ENCODE data around the gene GPR61.

The GPR61 gene

DNA sequence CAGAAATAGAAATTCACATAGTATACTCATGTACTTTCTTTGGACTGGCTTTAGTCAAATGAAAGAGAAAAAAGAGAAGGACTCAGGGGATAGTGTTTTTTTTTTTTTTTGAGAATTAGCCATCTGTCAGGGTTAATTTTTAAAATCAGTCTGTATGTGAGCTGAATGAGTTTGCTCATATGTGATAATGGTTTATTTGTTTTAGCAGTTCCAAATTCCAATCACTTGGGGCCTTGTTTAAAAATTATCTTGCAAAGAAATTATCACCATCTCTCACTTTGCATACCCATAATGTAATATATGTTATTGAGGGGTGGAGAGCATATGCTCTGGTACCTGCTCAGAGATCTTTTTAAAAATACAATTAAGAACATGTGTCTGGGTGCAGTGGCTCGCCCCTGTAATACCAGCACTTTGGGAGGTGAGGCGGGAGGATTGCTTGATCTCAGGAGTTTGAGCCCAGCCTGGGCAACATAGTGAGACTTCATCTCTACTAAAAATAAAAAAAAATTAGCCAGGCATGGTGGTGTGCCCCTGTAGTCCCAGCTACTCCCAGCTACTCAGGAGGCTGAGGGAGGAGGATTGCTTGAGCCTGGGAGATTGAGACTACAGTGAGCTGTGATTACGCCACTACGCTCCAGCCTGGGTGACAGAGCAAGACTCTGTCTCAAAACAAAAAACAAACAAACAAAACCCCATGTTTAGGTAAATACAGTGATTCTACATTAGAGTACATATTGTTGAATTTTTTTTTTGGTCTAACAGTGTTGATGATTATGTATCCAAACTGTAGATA lies 28.4 kb downstream of the GPR61 start:
- H3K9ac ChIP-seq (ENCODE audit: low read depth, low read length): no peak overlapping the region
- no peaks in the 10 kb centered on the region for H3K9me3 ChIP-seq (ENCODE audit: control insufficient read depth, insufficient read depth, low read length)
- no peaks in the 10 kb centered on the region for H3K36me3 ChIP-seq (ENCODE audit: control insufficient read depth, insufficient read depth, low read length)
- no peaks in the 10 kb centered on the region for H3K27me3 ChIP-seq (ENCODE audit: control insufficient read depth, insufficient read depth, low read length)
- no peak overlapping the region for H3K4me3 ChIP-seq (ENCODE audit: low read depth, low read length)
- H3K4me1 ChIP-seq (ENCODE audit: control insufficient read depth, insufficient read depth, low read length): peaks cover 24% of the 10 kb centered on the region

DNA sequence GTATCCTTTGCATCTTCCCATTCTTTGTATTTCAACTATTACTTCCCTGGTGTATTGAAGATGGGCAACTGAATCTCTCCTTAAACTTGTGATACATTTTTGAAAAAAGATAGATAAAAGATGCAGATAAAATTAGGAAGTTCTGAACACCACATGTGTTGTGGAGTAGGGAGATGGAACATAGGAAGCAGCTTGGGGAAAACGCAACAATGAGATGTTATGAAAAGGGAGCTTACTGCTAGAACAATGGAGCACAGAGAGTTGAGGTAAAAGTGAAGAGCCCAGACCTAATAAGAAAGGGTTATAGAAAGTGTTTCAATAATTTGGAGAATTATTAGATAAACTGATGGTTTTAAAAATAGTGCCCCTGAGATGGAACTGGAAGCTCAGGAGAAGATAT lies 29.7 kb downstream of the GPR61 start:
- no peaks in the 10 kb centered on the region for H3K9me3 ChIP-seq (ENCODE audit: control insufficient read depth, insufficient read depth, low read length)
- peaks cover 15% of the 10 kb centered on the region for H3K4me1 ChIP-seq (ENCODE audit: control insufficient read depth, insufficient read depth, low read length)
- no peaks in the 10 kb centered on the region for H3K36me3 ChIP-seq (ENCODE audit: control insufficient read depth, insufficient read depth, low read length)
- no peak overlapping the region for H3K4me3 ChIP-seq (ENCODE audit: low read depth, low read length)
- no peak overlapping the region for H3K9ac ChIP-seq (ENCODE audit: low read depth, low read length)
- no peaks in the 10 kb centered on the region for H3K27me3 ChIP-seq (ENCODE audit: control insufficient read depth, insufficient read depth, low read length)

DNA sequence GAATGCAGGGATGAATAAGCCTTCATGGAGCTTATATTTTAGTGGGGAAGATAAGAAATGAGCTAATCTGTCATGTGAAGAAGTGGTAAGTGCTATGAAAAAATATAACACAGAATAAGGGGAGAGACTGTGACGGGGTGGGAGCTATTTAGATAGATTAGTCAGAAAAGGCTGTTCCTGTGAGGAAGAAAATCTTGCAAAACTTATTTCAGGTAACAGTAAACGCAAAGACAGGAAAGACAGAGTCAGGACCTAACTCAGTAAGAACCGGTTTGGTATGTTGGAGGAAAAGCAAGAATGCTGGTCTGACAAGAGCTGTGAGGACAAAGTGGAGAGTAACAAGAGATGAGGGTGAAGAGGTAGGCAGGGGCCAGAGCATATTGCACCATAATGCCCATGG lies 30.7 kb downstream of the GPR61 start:
- Histone ChIP-seq H3K36me3 (ENCODE audit: control insufficient read depth, insufficient read depth, low read length) (no peaks in the 10 kb centered on the region), H3K9ac (ENCODE audit: low read depth, low read length) (no peak overlapping the region), H3K27me3 (ENCODE audit: control insufficient read depth, insufficient read depth, low read length) (no peaks in the 10 kb centered on the region), H3K9me3 (ENCODE audit: control insufficient read depth, insufficient read depth, low read length) (no peaks in the 10 kb centered on the region), H3K4me3 (ENCODE audit: low read depth, low read length) (no peak overlapping the region), H3K4me1 (ENCODE audit: control insufficient read depth, insufficient read depth, low read length) (peaks cover 7% of the 10 kb centered on the region)

DNA sequence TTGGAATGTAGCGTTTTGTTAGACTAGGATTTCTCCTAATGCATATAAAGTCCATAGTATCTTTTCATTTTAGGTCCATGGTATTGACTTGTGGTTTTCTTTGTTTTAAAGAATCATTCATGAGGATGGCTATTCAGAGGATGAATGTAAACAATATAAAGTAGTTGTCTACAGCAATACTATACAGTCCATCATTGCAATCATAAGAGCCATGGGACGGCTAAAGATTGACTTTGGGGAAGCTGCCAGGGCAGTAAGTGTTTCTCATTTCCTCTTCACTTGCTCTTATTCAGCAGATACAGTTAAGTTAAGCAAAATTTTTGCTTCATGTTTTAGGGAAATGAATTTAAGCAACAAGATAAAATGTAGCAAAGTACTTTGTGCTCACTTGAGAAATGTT lies 34.1 kb downstream of the GPR61 start:
- Histone ChIP-seq H3K9ac (ENCODE audit: low read depth, low read length) (no peak overlapping the region), H3K27me3 (ENCODE audit: control insufficient read depth, insufficient read depth, low read length) (no peaks in the 10 kb centered on the region), H3K4me1 (ENCODE audit: control insufficient read depth, insufficient read depth, low read length) (peaks cover 7% of the 10 kb centered on the region), H3K36me3 (ENCODE audit: control insufficient read depth, insufficient read depth, low read length) (no peaks in the 10 kb centered on the region), H3K4me3 (ENCODE audit: low read depth, low read length) (no peak overlapping the region), H3K9me3 (ENCODE audit: control insufficient read depth, insufficient read depth, low read length) (no peaks in the 10 kb centered on the region)

DNA sequence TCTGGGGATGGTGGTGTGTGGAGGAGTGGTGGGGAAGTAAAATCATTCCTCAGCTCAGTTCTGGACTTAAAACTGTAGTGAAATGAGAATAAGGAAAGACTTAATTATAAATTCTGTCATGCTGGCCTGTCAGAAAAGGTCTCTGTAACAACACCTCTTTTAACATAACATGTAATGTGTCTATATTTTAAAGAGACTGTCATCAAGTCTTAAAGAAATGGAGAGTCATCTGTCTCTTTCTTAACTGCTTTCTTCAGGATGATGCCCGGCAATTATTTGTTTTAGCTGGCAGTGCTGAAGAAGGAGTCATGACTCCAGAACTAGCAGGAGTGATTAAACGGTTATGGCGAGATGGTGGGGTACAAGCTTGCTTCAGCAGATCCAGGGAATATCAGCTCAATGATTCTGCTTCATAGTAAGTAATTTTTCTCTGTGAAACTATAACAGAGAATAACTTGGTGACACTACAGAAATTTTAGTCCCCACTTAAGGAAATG lies 39.3 kb downstream of the GPR61 start:
- Histone ChIP-seq H3K9ac (ENCODE audit: low read depth, low read length) (no peak overlapping the region), H3K27me3 (ENCODE audit: control insufficient read depth, insufficient read depth, low read length) (no peaks in the 10 kb centered on the region), H3K4me3 (ENCODE audit: low read depth, low read length) (no peak overlapping the region), H3K36me3 (ENCODE audit: control insufficient read depth, insufficient read depth, low read length) (peaks cover 5% of the 10 kb centered on the region), H3K4me1 (ENCODE audit: control insufficient read depth, insufficient read depth, low read length) (no peaks in the 10 kb centered on the region), H3K9me3 (ENCODE audit: control insufficient read depth, insufficient read depth, low read length) (no peaks in the 10 kb centered on the region)

DNA sequence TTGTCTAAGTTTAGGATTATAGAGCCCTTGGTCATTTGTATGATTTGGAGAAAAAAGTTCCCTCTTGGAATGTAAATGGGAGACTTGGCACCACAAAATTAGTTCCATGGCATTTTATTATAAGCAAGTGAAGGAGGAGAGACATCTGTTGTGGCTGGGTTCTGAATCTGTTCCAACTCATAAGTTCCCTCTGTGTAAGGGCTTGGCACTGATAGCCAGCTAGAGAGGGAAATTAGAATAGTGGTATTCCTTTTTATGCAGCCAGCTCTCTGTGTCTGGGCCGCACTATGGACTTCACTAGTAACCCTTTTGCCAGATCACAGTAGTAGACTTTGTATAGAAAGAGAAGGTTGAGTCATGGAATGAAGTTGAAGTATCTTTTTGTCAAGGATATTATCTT lies 39.8 kb downstream of the GPR61 start:
- no peaks in the 10 kb centered on the region for H3K9me3 ChIP-seq (ENCODE audit: control insufficient read depth, insufficient read depth, low read length)
- no peaks in the 10 kb centered on the region for H3K4me1 ChIP-seq (ENCODE audit: control insufficient read depth, insufficient read depth, low read length)
- H3K9ac ChIP-seq (ENCODE audit: low read depth, low read length): no peak overlapping the region
- H3K27me3 ChIP-seq (ENCODE audit: control insufficient read depth, insufficient read depth, low read length): no peaks in the 10 kb centered on the region
- H3K4me3 ChIP-seq (ENCODE audit: low read depth, low read length): no peak overlapping the region
- peaks cover 5% of the 10 kb centered on the region for H3K36me3 ChIP-seq (ENCODE audit: control insufficient read depth, insufficient read depth, low read length)

DNA sequence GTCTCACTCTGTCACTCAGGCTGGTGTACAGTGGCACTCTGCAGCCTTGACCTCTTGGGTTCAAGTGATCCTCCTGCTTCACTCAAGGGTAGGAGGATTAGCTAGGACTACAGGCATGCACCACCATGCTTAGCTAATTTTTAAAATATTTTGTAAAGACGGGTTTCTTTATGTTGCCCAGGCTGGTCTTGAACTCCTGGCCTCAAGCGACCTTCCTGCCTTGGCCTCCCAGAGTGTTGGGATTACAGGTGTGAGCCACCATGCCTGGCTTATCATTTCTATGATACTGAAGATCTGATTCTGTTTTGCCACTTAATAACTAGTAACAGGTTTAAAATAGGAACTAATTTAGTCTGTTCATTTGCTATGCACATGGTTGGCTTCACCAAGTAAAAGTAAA lies 42.3 kb downstream of the GPR61 start:
- peaks cover 5% of the 10 kb centered on the region for H3K36me3 ChIP-seq (ENCODE audit: control insufficient read depth, insufficient read depth, low read length)
- no peaks in the 10 kb centered on the region for H3K9me3 ChIP-seq (ENCODE audit: control insufficient read depth, insufficient read depth, low read length)
- H3K4me3 ChIP-seq (ENCODE audit: low read depth, low read length): no peak overlapping the region
- no peak overlapping the region for H3K9ac ChIP-seq (ENCODE audit: low read depth, low read length)
- no peaks in the 10 kb centered on the region for H3K4me1 ChIP-seq (ENCODE audit: control insufficient read depth, insufficient read depth, low read length)
- H3K27me3 ChIP-seq (ENCODE audit: control insufficient read depth, insufficient read depth, low read length): no peaks in the 10 kb centered on the region

DNA sequence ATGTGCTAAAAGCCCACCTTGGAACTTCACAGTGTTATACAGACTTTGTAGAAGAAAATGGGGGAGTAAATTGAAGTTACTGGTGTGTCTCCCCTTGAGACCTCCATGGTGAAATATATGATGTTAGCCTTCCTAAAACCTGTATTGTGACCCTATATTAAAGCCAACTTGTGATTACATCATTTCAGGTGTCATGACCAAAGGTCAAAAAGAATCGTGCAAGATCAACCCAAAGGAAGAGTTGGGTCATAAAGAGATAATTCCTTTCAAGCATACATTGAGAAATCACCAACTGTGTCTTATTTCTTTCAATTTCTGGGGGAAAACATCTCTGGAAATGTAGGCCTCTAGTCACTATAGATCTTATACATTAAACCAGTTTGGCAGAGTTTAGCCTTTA lies 45.1 kb downstream of the GPR61 start:
- Histone ChIP-seq H3K9ac (ENCODE audit: low read depth, low read length) (no peak overlapping the region), H3K4me3 (ENCODE audit: low read depth, low read length) (no peak overlapping the region), H3K4me1 (ENCODE audit: control insufficient read depth, insufficient read depth, low read length) (no peaks in the 10 kb centered on the region), H3K9me3 (ENCODE audit: control insufficient read depth, insufficient read depth, low read length) (no peaks in the 10 kb centered on the region), H3K36me3 (ENCODE audit: control insufficient read depth, insufficient read depth, low read length) (no peaks in the 10 kb centered on the region), H3K27me3 (ENCODE audit: control insufficient read depth, insufficient read depth, low read length) (no peaks in the 10 kb centered on the region)

DNA sequence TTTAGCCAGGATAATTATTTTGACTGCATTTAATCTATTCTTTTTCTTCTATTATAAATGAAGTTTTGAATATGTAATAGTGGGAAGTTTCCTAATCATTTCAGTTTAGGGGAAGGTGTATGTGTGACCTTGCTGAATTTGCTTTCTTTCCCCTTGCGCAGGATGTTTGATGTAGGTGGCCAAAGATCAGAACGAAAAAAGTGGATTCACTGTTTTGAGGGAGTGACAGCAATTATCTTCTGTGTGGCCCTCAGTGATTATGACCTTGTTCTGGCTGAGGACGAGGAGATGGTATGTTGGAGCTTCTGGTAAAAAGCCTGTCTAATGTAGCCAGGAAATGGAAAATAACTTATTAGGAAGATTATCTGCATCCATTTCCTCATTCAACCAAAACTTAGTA lies 46.4 kb downstream of the GPR61 start:
- Histone ChIP-seq H3K9me3 (ENCODE audit: control insufficient read depth, insufficient read depth, low read length) (no peaks in the 10 kb centered on the region), H3K27me3 (ENCODE audit: control insufficient read depth, insufficient read depth, low read length) (no peaks in the 10 kb centered on the region), H3K36me3 (ENCODE audit: control insufficient read depth, insufficient read depth, low read length) (no peaks in the 10 kb centered on the region), H3K9ac (ENCODE audit: low read depth, low read length) (no peak overlapping the region), H3K4me3 (ENCODE audit: low read depth, low read length) (no peak overlapping the region), H3K4me1 (ENCODE audit: control insufficient read depth, insufficient read depth, low read length) (no peaks in the 10 kb centered on the region)

DNA sequence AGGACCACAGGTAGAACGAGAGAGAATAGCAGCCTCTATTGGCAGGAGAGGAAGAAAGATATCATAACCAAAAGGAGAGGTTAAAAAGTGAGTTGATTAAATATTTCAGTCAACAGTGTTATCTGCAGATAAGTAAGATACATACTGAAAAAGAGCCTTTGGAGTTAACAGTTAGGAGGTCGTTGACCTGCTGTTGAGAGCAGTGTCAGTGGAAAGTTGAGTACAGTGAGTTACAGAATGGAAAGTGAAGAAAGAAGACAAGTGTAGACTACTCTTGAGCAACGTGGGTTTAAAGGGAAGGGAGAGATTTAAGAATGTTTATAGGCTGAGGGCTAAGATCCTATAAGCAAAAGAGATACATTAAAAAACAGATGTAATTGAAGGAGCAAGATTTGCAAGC lies 49.5 kb downstream of the GPR61 start:
- peaks cover 4% of the 10 kb centered on the region for H3K36me3 ChIP-seq (ENCODE audit: control insufficient read depth, insufficient read depth, low read length)

DNA sequence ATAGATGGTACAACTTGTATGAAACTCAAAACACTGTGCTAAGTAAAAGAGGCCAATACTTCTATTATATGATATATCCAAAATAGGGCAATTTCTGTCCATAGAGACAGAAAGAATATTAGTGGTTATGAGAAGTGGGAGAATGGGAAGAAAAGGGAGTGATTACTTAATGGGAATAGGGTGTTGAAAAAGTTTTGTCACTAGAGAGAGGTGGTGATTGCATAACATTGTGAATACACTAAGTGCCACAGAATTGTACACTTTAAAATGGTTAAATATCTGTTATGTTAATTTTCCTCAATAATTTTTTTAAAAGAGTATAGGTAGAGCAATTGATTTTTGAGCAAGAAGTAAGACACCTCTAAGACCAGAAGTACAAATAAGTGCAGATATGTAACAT lies 50.0 kb downstream of the GPR61 start:
- peaks cover 4% of the 10 kb centered on the region for H3K36me3 ChIP-seq (ENCODE audit: control insufficient read depth, insufficient read depth, low read length)

More for the DNA sequence above, 49.5 kb downstream of the GPR61 start:
- H3K9ac ChIP-seq (ENCODE audit: low read depth, low read length): no peak overlapping the region
- H3K4me3 ChIP-seq (ENCODE audit: low read depth, low read length): no peak overlapping the region
- H3K27me3 ChIP-seq (ENCODE audit: control insufficient read depth, insufficient read depth, low read length): no peaks in the 10 kb centered on the region
- H3K9me3 ChIP-seq (ENCODE audit: control insufficient read depth, insufficient read depth, low read length): no peaks in the 10 kb centered on the region
- H3K4me1 ChIP-seq (ENCODE audit: control insufficient read depth, insufficient read depth, low read length): no peaks in the 10 kb centered on the region

DNA sequence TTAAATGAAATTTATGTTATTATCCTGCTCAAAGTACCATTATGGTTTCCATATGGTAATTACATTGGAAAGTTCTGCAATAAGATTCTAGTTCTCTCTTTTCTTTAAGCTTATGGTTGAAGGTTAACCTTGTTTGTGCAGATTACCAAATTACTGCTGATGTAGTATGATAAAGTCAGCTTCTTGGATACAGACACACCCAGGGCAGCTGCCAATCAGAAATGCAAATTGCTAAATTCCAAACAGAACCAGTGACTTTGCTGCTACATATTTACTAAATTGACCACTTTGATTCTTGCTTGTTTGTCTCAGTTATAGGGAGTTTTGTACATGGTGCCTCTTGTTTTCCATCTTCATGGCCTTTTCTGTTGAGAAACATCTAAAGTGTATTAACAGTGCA lies 53.2 kb downstream of the GPR61 start:
- H3K4me1 ChIP-seq (ENCODE audit: control insufficient read depth, insufficient read depth, low read length): no peaks in the 10 kb centered on the region
- no peaks in the 10 kb centered on the region for H3K9me3 ChIP-seq (ENCODE audit: control insufficient read depth, insufficient read depth, low read length)
- no peaks in the 10 kb centered on the region for H3K27me3 ChIP-seq (ENCODE audit: control insufficient read depth, insufficient read depth, low read length)
- no peak overlapping the region for H3K9ac ChIP-seq (ENCODE audit: low read depth, low read length)
- H3K4me3 ChIP-seq (ENCODE audit: low read depth, low read length): no peak overlapping the region
- peaks cover 4% of the 10 kb centered on the region for H3K36me3 ChIP-seq (ENCODE audit: control insufficient read depth, insufficient read depth, low read length)

More for the DNA sequence above, 50.0 kb downstream of the GPR61 start:
- Histone ChIP-seq H3K27me3 (ENCODE audit: control insufficient read depth, insufficient read depth, low read length) (no peaks in the 10 kb centered on the region), H3K4me3 (ENCODE audit: low read depth, low read length) (no peak overlapping the region), H3K9me3 (ENCODE audit: control insufficient read depth, insufficient read depth, low read length) (no peaks in the 10 kb centered on the region), H3K4me1 (ENCODE audit: control insufficient read depth, insufficient read depth, low read length) (no peaks in the 10 kb centered on the region), H3K9ac (ENCODE audit: low read depth, low read length) (no peak overlapping the region)
